HG03139 (cell line): ENCODE measurements around the gene KBTBD12.

Source experiments
- ATAC-seq: cut with Tn5 transposase; IDR thresholded peaks from one replicate; pipeline ENCODE4 v1.9.1; 2021; ENCODE audit not compliant: unreplicated experiment

KBTBD12 gene

DNA sequence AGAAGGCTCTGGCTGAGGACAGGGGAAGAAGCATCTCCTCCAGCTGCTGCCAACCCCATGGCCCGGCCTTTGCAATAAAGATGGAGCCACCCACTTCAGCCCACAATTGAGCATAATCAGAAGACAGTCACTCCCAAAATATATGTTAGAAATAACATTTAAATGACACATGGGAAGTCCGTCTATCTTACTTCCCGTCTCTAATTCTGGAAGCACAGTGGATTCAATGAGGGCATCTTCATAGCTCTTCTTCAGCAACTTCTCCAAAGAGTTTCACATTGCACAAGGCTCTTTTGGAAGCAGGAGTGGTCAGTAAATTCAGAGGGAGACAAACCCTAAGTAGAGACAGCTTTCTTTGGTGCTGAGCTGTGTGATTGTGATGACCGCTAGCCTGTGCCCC, 70.2 kb downstream of the KBTBD12 start:
- no peak for ATAC-seq

- ATAC-seq, result no peak
These were observed 70.7 kb downstream of the KBTBD12 start for GRCh38 chr3:127985655-127986225.

GRCh38 chr3:127986803-127987202, 71.8 kb downstream of the KBTBD12 start:
- ATAC-seq, result no peak

DNA sequence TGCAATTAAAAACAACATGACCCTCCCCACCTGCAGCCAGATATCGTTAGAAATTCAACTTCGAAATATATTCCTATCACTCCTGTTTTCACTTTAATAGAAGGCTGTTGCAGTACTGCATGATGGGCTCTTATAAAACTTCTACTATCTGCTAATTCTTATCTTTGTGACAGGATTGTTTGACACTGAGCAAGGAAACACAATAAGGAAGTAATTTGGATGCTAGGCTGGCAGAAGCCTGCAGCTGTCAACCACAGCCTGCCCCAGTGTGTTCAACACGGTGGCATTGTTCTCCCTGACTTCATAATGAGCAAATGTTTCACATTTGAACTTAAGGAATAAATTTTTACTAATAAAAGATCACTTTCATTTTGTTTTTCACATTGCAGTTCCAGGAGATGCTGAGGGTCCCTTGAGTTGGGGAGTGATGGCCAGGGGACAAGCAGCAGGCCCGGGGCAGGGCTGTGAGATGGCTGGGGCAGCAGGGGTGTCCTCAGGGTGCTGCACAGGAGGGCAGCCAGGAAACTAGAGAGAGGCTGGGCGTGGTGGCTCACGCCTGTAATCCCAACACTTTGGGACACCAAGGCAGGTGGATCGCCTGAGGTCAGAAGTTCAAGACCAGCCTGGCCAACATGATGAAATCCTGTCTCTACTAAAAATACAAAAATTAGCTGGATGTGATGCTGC, 72.4 kb downstream of the KBTBD12 start:
- no peak for ATAC-seq

DNA sequence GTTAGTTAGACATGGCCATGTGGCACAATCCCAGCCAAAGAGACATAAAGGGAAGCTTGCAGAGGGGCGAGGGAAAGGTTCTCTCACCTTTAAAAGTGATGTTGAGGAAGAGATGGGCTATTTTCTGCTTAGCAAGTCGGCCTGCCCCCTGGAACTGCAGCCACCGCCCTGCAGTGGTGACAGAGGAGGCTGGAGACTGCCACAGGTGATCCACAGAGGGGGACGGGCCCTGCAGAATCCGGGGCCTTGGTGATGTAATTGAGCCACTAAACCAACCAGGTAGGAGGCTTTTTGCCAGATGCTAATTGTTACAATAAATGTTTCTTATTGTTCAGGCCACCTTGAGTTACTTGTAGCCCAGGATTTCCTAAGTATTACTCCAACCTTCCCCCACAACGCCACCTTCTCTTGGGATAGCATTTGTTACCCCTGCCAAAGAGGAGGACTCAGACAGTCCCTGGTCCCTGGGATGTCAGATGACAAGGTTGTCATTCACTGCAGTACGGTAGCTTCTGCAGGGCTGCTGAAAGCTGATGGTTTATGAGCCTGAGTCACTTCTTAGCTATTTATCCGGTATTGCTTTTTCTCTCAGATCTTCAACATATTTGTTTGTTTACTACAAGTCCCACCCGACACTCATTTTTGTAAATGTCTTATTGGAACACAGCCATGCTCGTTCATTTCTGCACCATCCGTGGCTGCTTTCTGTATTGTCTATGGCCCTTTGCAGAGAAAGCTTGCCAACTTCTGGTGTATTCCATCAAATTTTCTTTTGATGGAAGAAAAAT, 73.9 kb downstream of the KBTBD12 start:
- ATAC-seq, result no peak

GRCh38 chr3:127990051-127990450, 75.0 kb downstream of the KBTBD12 start:
- no peak for ATAC-seq

DNA sequence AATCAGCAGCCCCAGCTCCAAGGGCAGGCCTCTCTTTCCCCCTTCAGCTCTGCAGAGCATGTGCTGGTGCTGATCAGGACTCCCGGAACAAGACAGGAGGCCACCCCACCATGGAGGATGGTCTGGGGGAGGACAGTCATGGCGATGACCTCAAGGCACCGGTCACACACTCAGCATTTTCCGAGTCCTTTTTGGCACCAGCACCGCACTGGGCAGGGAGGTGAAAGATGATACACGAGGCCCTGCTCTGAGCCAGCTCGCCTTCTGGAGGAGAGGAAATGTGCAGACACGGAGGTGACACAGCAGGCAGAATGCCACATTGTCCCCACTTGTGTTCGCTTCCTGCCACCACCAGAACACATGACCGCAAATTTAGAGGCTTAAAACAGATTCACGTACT, 75.4 kb downstream of the KBTBD12 start:
- no peak for ATAC-seq

- no peak for ATAC-seq
These were observed 76.2 kb downstream of the KBTBD12 start for GRCh38 chr3:127991251-127991650.

- ATAC-seq, result no peak
These were observed 76.6 kb downstream of the KBTBD12 start for GRCh38 chr3:127991681-127992080.

- no peak for ATAC-seq
These were observed 77.1 kb downstream of the KBTBD12 start for GRCh38 chr3:127992127-127992526.

- no peak for ATAC-seq
These were observed 79.0 kb downstream of the KBTBD12 start for GRCh38 chr3:127994011-127994410.

DNA sequence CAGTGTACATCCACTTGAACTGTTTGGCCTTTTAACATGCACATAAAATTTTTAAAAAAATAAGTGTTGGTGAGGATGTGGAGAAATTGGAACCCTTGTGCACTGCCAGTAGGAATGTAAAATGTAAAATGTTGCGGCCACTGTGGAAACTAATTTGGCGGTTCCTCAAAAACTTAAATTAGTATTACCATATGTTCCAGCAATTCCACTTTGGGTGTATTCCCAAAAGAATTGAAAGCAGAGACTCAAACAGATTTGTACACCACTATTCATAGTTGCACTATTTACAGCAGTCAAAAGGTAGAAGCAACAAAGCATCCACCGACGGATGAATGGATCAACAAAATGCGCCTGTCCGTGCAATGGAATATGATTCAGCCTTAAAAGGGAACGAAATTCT, 82.0 kb downstream of the KBTBD12 start:
- ATAC-seq, result no peak

DNA sequence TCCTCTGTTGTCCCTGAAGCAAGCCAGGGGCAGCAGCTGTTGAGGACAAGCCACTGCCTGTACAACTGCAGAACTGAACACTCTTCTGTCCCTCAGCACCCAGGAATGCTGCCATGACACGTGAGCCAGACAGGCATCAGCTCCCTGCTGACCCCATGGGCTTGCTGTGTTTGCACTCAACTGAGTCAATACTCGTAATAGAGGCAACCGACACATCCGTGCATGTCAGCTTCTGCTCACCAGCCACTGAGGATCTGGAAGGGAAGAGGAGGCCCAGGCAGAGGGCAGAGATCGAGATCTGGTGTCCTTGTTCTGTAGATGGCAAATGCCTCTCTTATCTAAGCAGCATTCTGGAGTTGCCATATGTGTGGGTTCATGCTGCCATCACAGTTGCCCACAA, 82.9 kb downstream of the KBTBD12 start:
- ATAC-seq, result no peak

DNA sequence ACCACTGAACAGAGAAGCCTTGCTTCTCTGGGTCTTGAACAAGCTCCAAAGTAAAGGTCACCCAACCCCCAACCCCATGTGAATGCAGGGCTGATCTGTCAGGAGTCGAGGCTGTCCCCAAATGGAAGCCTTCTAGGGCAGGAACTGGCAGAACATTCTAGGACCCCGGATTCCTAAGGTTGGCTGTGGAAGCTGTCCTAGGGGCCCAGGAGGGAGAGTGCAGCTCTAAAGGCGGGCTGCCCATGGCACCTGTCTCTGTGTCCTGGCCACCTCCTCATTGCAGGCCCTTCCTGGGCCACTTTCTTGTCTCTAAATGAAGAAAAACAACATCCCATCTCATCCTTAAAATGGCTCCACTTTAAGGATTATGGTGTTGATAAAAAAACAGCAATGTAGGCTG, 83.6 kb downstream of the KBTBD12 start:
- no peak for ATAC-seq

- no peak for ATAC-seq
These were observed 84.6 kb downstream of the KBTBD12 start for GRCh38 chr3:127999509-128000106.

GRCh38 chr3:128001576-128001975, 86.5 kb downstream of the KBTBD12 start:
- ATAC-seq, result no peak

DNA sequence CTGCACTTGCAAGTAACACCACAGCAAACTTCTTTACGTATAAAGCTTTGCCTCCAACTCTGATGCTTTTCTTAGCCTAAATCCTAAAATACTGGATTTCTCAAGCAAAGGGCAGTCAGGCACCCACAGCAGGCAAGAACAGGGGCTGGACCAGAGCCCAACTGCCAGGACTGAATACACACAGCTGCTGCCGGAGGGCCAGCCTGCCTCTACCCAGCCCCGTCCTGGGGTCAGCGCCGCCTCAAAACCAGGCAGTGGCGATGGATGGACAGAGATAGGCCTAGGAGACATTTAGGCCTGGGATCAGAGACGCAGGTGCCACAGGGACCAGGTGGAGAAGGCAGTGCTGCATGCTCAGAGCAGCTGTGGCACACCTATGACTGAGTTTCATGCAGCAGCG, 89.6 kb downstream of the KBTBD12 start:
- ATAC-seq, result no peak

GRCh38 chr3:128006061-128007032, 91.3 kb downstream of the KBTBD12 start:
- no peak for ATAC-seq

DNA sequence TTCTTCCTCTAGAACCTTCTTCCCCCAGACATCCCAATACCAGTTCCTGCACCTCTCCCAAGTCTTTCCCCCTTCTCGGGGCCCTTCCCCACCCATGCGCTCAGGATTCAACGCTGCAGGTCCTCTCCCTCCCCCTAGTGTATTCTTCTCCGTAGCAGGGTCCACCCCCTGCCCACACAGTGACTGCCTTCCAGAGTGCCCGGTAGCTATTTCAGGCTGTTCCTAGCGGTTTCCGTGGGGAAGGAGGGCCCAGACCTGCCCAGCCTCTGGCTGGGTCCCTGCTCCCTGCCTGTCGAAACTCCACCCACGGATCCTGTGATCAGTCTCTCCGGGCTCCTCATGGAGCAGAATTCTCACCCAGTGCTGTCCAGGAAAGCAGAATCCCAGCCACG, 92.0 kb downstream of the KBTBD12 start:
- ATAC-seq, result no peak

GRCh38 chr3:128009952-128010846, 95.2 kb downstream of the KBTBD12 start:
- no peak for ATAC-seq
